Measurements from ENCODE around the gene TTLL10.

Gene TTLL10

GRCh38 chr1:1205769-1206375 lies 32.2 kb downstream of the TTLL10 start:
- no peak for TF ChIP-seq GATA2 (IDR thresholded peaks at IDR 0.05; ENCODE audit: low read depth, low read length)
- no peak for TF ChIP-seq GATA3 (IDR thresholded peaks at IDR 0.05; ENCODE audit: low read depth, low read length)

GRCh38 chr1:1206376-1206965 lies 32.8 kb downstream of the TTLL10 start, which contains the start of gene TNFRSF18:
Gene TNFRSF18, minus strand, starts transcription at chr1:1206592. Its CDS starts 21 bp downstream, at chr1:1206571.
- TF ChIP-seq GATA2 (IDR thresholded peaks at IDR 0.05; ENCODE audit: low read depth, low read length) (no peak), GATA3 (IDR thresholded peaks at IDR 0.05; ENCODE audit: low read depth, low read length) (no peak)

- no peak for TF ChIP-seq GATA2 (IDR thresholded peaks at IDR 0.05; ENCODE audit: low read depth, low read length)
- no peak for TF ChIP-seq GATA3 (IDR thresholded peaks at IDR 0.05; ENCODE audit: low read depth, low read length)
These were observed 33.4 kb downstream of the TTLL10 start for GRCh38 chr1:1206966-1207531.

- TF ChIP-seq GATA2 (IDR thresholded peaks at IDR 0.05; ENCODE audit: low read depth, low read length) (no peak), GATA3 (IDR thresholded peaks at IDR 0.05; ENCODE audit: low read depth, low read length) (no peak)
These were observed 33.9 kb downstream of the TTLL10 start for GRCh38 chr1:1207571-1207892.

GRCh38 chr1:1208713-1209433 lies 35.2 kb downstream of the TTLL10 start:
- no peak for TF ChIP-seq GATA3 (IDR thresholded peaks at IDR 0.05; ENCODE audit: low read depth, low read length)
- no peak for TF ChIP-seq GATA2 (IDR thresholded peaks at IDR 0.05; ENCODE audit: low read depth, low read length)

GRCh38 chr1:1210726-1211540 lies 37.3 kb downstream of the TTLL10 start:
- TF ChIP-seq GATA3 (IDR thresholded peaks at IDR 0.05; ENCODE audit: low read depth, low read length) (no peak), GATA2 (IDR thresholded peaks at IDR 0.05; ENCODE audit: low read depth, low read length) (no peak)

- TF ChIP-seq GATA3 (IDR thresholded peaks at IDR 0.05; ENCODE audit: low read depth, low read length) (no peak), GATA2 (IDR thresholded peaks at IDR 0.05; ENCODE audit: low read depth, low read length) (no peak)
These were observed 38.1 kb downstream of the TTLL10 start for GRCh38 chr1:1211541-1212441.

- TF ChIP-seq GATA3 (IDR thresholded peaks at IDR 0.05; ENCODE audit: low read depth, low read length) (no peak), GATA2 (IDR thresholded peaks at IDR 0.05; ENCODE audit: low read depth, low read length) (no peak)
These were observed 39.2 kb downstream of the TTLL10 start for GRCh38 chr1:1212780-1213344.

GRCh38 chr1:1213345-1214265 lies 39.9 kb downstream of the TTLL10 start, which contains the start of gene TNFRSF4:
Gene TNFRSF4, minus strand, starts transcription at chr1:1214153. Its CDS starts 26 bp downstream, at chr1:1214127.
- no peak for TF ChIP-seq GATA3 (IDR thresholded peaks at IDR 0.05; ENCODE audit: low read depth, low read length)
- no peak for TF ChIP-seq GATA2 (IDR thresholded peaks at IDR 0.05; ENCODE audit: low read depth, low read length)

- TF ChIP-seq GATA3 (IDR thresholded peaks at IDR 0.05; ENCODE audit: low read depth, low read length) (no peak), GATA2 (IDR thresholded peaks at IDR 0.05; ENCODE audit: low read depth, low read length) (no peak)
These were observed 41.5 kb downstream of the TTLL10 start for GRCh38 chr1:1215080-1215676.

- no peak for TF ChIP-seq GATA3 (IDR thresholded peaks at IDR 0.05; ENCODE audit: low read depth, low read length)
- no peak for TF ChIP-seq GATA2 (IDR thresholded peaks at IDR 0.05; ENCODE audit: low read depth, low read length)
These were observed 42.4 kb downstream of the TTLL10 start for GRCh38 chr1:1215881-1216605.

Measured in SH-SY5Y (cell line).